Activated CD8-positive, alpha-beta T cell treated with anti-CD3 and anti-CD28 coated beads, Interleukin-2, amount 10 ng/mL, durations not matched to agents 7 days and 5 days (primary cell): ENCODE results near the gene LBX1. TPM values are rescaled to one million over a fixed set of nuclear protein-coding genes. Genes with fewer than 3 reads are reported as not detected.

Source experiments
- ATAC-seq: fragments of 150-1000 bp; cut with Tn5 transposase; one replicate; pipeline ENCODE4 v1.10.0; 2021; ENCODE audit warnings: moderate library complexity
- CTCF ChIA-PET: fragments of 350-600 bp; sonication (Branson Sonifier 250); formaldehyde crosslinking; loops from one replicate; lab custom pipeline; 2021; ENCODE audit warnings: antibody characterized with exemption; lab: Charles Lee
- POLR2A ChIA-PET: fragments of 350-600 bp; sonication (Branson Sonifier 250); formaldehyde crosslinking; loops from one replicate; lab custom pipeline; 2021; ENCODE audit warnings: antibody characterized with exemption; lab: Charles Lee
- DNase-seq: peaks from one replicate; pipeline ENCODE4 v3.0.0-alpha.2; 2020
- H3K27ac Mint-ChIP-seq: one replicate; pipeline ENCODE4 v1.8.0; 2021; ENCODE audit warnings: mild to moderate bottlenecking, mixed read lengths
- H3K27me3 Mint-ChIP-seq: one replicate; pipeline ENCODE4 v1.8.0; 2021; ENCODE audit warnings: low read depth, mixed read lengths
- H3K36me3 Mint-ChIP-seq: one replicate; pipeline ENCODE4 v1.8.0; 2021; ENCODE audit warnings: low read depth, mixed read lengths
- H3K4me1 Mint-ChIP-seq: one replicate; pipeline ENCODE4 v1.8.0; 2021; ENCODE audit warnings: low read depth, mixed read lengths
- H3K4me3 Mint-ChIP-seq: one replicate; pipeline ENCODE4 v1.8.0; 2021; ENCODE audit warnings: mild to moderate bottlenecking, mixed read lengths
- H3K9me3 Mint-ChIP-seq: one replicate; pipeline ENCODE4 v1.8.0; 2022; ENCODE audit warnings: mixed read lengths; ENCODE audit not compliant: insufficient read depth
- total RNA-seq, 2 experiments: library from RNA; stranded (reverse); gene quantifications; one replicate each; pipeline ENCODE4 v1.2.3, GENCODE V29; 2021

Gene LBX1
- total RNA-seq, 2 experiments from 2014 or later, result not detected

- DNase-seq, result no peak
- Mint-ChIP-seq H3K27ac (no peak overlapping the region), H3K36me3 (peaks cover 2% of the 10 kb centered on the region), H3K27me3 (peaks cover 85% of the 10 kb centered on the region), H3K4me3 (no peak overlapping the region), H3K9me3 (no peaks in the 10 kb centered on the region), H3K4me1 (peaks cover 41% of the 10 kb centered on the region)
- CTCF ChIA-PET, result interaction anchor here (2.0 to 3.4 kb wide), 3 partner anchors 9 to 82 kb away, joined by 8 to 16 read pairs (median 8); no protein-coding TSS in a partner anchor
- POLR2A ChIA-PET, result interaction anchor here (0.6 to 0.9 kb wide), 2 partner anchors 92 to 344 kb away, joined by 3 to 4 read pairs; partner anchors contain the start of gene TLX1
- ATAC-seq, result no peak
Measured at GRCh38 chr10:101223274-101224059, 5.8 kb downstream of the LBX1 start.

- H3K27ac Mint-ChIP-seq, result no peak overlapping the region
- H3K4me1 Mint-ChIP-seq, result peaks cover 38% of the 10 kb centered on the region
- ChIA-PET POLR2A (no interaction called here), CTCF (interaction anchor here (2.0 to 3.4 kb wide), 3 partner anchors 9 to 81 kb away, joined by 8 to 16 read pairs (median 8); no protein-coding TSS in a partner anchor)
- ATAC-seq (no peak), DNase-seq (no peak)
- peaks cover 84% of the 10 kb centered on the region for H3K27me3 Mint-ChIP-seq
- H3K9me3 Mint-ChIP-seq, result no peaks in the 10 kb centered on the region
- peaks cover 2% of the 10 kb centered on the region for H3K36me3 Mint-ChIP-seq
- no peak overlapping the region for H3K4me3 Mint-ChIP-seq
Measured at GRCh38 chr10:101222683-101223273, 6.5 kb downstream of the LBX1 start.

- POLR2A ChIA-PET, result no interaction called here
- no peak overlapping the region for H3K4me3 Mint-ChIP-seq
- no peaks in the 10 kb centered on the region for H3K9me3 Mint-ChIP-seq
- H3K36me3 Mint-ChIP-seq, result peaks cover 2% of the 10 kb centered on the region
- ATAC-seq (no peak), DNase-seq (no peak)
- CTCF ChIA-PET, result interaction anchor here (2.4 to 3.4 kb wide), 2 partner anchors 8 to 80 kb away, joined by 8 to 16 read pairs; no protein-coding TSS in a partner anchor
- H3K27me3 Mint-ChIP-seq, result peaks cover 86% of the 10 kb centered on the region
- no peak overlapping the region for H3K27ac Mint-ChIP-seq
- H3K4me1 Mint-ChIP-seq, result peaks cover 34% of the 10 kb centered on the region
Measured at GRCh38 chr10:101221963-101222531, 7.2 kb downstream of the LBX1 start.

GRCh38 chr10:101221549-101221948, 7.7 kb downstream of the LBX1 start:
- ATAC-seq (no peak), DNase-seq (no peak)
- Mint-ChIP-seq H3K9me3 (no peaks in the 10 kb centered on the region), H3K27ac (no peak overlapping the region), H3K27me3 (peaks cover 89% of the 10 kb centered on the region), H3K36me3 (peaks cover 2% of the 10 kb centered on the region), H3K4me3 (no peak overlapping the region), H3K4me1 (peaks cover 37% of the 10 kb centered on the region)
- ChIA-PET CTCF (interaction anchor here (1.1 to 3.4 kb wide), 3 partner anchors 15 to 245 kb away, joined by 3 to 16 read pairs (median 4); no protein-coding TSS in a partner anchor), POLR2A (no interaction called here)

- ChIA-PET POLR2A (no interaction called here), CTCF (interaction anchor here (0.8 to 1.6 kb wide), 3 partner anchors 19 to 224 kb away, joined by 3 to 4 read pairs (median 3); no protein-coding TSS in a partner anchor)
- peaks cover 87% of the 10 kb centered on the region for H3K27me3 Mint-ChIP-seq
- no peak for DNase-seq
- no peak overlapping the region for H3K4me3 Mint-ChIP-seq
- ATAC-seq, result no peak
- H3K4me1 Mint-ChIP-seq, result peaks cover 33% of the 10 kb centered on the region
- H3K36me3 Mint-ChIP-seq, result no peaks in the 10 kb centered on the region
- no peaks in the 10 kb centered on the region for H3K9me3 Mint-ChIP-seq
- no peak overlapping the region for H3K27ac Mint-ChIP-seq
Measured at GRCh38 chr10:101219946-101220451, 9.3 kb downstream of the LBX1 start.

- Mint-ChIP-seq H3K4me1 (peaks cover 35% of the 10 kb centered on the region), H3K27ac (no peak overlapping the region), H3K36me3 (no peaks in the 10 kb centered on the region), H3K9me3 (no peaks in the 10 kb centered on the region), H3K27me3 (peaks cover 90% of the 10 kb centered on the region), H3K4me3 (no peak overlapping the region)
- DNase-seq, result no peak
- ChIA-PET POLR2A (interaction anchor here (1.0 kb wide), 1 partner anchor 85 kb away, joined by 4 read pairs; no protein-coding TSS in a partner anchor), CTCF (interaction anchor here (0.7 to 1.6 kb wide), 2 partner anchors 19 to 137 kb away, joined by 3 to 4 read pairs; no protein-coding TSS in a partner anchor)
- no peak for ATAC-seq
Measured at GRCh38 chr10:101219139-101219945, 9.9 kb downstream of the LBX1 start.

- no peaks in the 10 kb centered on the region for H3K36me3 Mint-ChIP-seq
- H3K27me3 Mint-ChIP-seq, result peaks cover 85% of the 10 kb centered on the region
- DNase-seq (no peak), ATAC-seq (no peak)
- H3K4me1 Mint-ChIP-seq, result peaks cover 37% of the 10 kb centered on the region
- CTCF ChIA-PET, result interaction anchor here (0.6 to 1.6 kb wide), 3 partner anchors 20 to 136 kb away, joined by 3 to 4 read pairs (median 3); no protein-coding TSS in a partner anchor
- POLR2A ChIA-PET, result interaction anchor here (1.0 kb wide), 1 partner anchor 84 kb away, joined by 4 read pairs; no protein-coding TSS in a partner anchor
- H3K9me3 Mint-ChIP-seq, result no peaks in the 10 kb centered on the region
- peak overlapping the region; percentile 23 for H3K27ac Mint-ChIP-seq
- H3K4me3 Mint-ChIP-seq, result no peak overlapping the region
Measured at GRCh38 chr10:101218351-101219138, 10.7 kb downstream of the LBX1 start.

- Mint-ChIP-seq H3K27ac (peak overlapping the region; percentile 25), H3K9me3 (no peaks in the 10 kb centered on the region), H3K4me3 (no peak overlapping the region), H3K27me3 (peaks cover 77% of the 10 kb centered on the region), H3K36me3 (no peaks in the 10 kb centered on the region), H3K4me1 (peaks cover 34% of the 10 kb centered on the region)
- ATAC-seq (no peak), DNase-seq (no peak)
- POLR2A ChIA-PET, result no interaction called here
- CTCF ChIA-PET, result interaction anchor here (5.0 kb wide), 1 partner anchor 24 kb away, joined by 40 read pairs; no protein-coding TSS in a partner anchor
Measured at GRCh38 chr10:101217450-101218281, 11.6 kb downstream of the LBX1 start.

- CTCF ChIA-PET, result interaction anchor here (5.0 kb wide), 1 partner anchor 24 kb away, joined by 40 read pairs; no protein-coding TSS in a partner anchor
Measured at GRCh38 chr10:101217044-101217425, 12.2 kb downstream of the LBX1 start.

More at GRCh38 chr10:101217044-101217425, 12.2 kb downstream of the LBX1 start:
- Mint-ChIP-seq H3K9me3 (no peaks in the 10 kb centered on the region), H3K27ac (peak overlapping the region; percentile 39), H3K4me1 (peaks cover 33% of the 10 kb centered on the region), H3K4me3 (no peak overlapping the region), H3K27me3 (peaks cover 75% of the 10 kb centered on the region), H3K36me3 (no peaks in the 10 kb centered on the region)
- no peak for DNase-seq
- POLR2A ChIA-PET, result no interaction called here
- no peak for ATAC-seq
